ENCODE data around the gene VPS41.
"Not testable (repeated sequence)": the region's sequence is repeated elsewhere in the genome, so short reads cannot be mapped to it uniquely, and the experiment has no call there.

Gene VPS41

GRCh38 chr7:38905056-38905759 is 3.8 kb downstream of the VPS41 start:
- DNase-seq, result no peak

- DNase-seq, result no peak
Measured at GRCh38 chr7:38903057-38903456, 5.9 kb downstream of the VPS41 start.

GRCh38 chr7:38902449-38902848 is 6.5 kb downstream of the VPS41 start:
- no peak for DNase-seq

- no peak for DNase-seq
Measured at GRCh38 chr7:38893061-38893460, 15.9 kb downstream of the VPS41 start.

GRCh38 chr7:38890597-38890996 is 18.4 kb downstream of the VPS41 start:
- DNase-seq, result no peak

GRCh38 chr7:38889872-38890432 is 19.0 kb downstream of the VPS41 start:
- no peak for DNase-seq

DNA sequence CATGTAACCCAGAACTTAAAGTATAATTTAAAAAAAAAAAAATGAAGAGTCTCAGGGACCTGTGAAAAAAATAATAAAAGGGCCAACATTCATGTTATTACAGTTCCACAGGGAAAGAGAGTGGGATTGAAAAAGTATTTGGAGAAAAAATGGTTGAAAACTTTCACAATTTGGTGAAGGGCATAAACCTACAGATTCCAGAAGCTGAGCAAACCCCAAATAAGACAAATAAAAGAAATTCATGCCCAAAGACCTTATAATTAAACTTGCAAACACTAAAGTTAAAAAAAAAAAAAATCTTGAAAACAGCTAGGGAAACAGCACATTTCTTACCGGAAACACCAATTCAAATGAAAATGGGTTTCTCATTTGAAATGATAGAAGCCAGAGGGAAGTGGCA is 19.9 kb downstream of the VPS41 start:
- no peak for DNase-seq

DNA sequence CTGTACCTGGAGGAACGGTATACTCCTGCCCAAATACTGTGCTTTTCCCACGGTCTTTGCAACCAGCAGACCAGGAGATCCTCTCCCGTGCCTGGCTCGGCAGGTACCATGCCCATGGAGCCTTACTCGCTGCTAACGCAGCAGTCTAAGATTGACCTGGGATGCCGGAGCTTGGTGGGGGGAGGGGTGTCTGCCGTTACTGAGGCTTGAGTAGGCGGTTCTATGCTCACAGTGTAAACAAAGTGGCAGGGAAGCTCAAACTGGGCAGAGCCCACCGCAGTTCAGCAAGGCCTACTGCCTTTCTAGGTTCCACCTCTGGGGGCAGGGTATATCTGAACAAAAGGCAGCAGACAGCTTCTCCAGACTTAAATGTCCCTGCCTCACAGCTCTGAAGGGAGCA is 22.7 kb downstream of the VPS41 start:
- no peak for DNase-seq

GRCh38 chr7:38883706-38884105 is 25.3 kb downstream of the VPS41 start:
- DNase-seq, result no peak

DNA sequence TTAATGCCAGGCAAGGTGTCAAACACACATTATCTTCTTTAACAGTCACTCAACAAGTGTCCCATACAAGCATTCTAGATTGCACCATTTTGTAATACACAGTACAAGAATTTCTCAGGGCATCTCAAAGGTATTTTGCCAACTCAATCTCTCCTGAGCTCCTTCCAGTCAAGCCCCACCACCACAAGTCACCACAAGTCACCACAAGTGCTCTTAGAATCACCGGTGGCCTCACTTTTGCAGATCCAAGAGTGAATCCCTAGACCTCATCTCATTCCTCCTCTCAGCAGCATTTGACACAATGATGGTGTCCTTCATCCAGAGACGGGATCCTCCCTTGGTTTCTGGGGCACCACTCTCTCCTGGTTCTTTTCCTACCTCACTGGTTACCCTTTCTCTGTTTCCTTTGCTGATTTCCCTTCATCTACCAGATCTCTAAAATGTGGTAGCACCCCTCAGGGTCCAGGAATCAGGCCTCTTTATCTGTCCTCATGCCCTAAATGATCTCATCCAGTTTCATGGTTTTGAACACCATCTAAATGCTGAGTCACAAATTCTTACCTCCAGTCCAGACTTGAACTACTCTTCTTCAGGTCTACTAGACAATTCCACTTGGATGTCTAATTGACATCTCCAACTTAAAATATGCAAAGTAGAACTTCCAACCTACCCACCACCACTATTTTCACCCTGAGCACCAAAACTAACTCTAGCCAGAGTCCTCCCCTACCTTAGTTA is 26.9 kb downstream of the VPS41 start:
- no peak for DNase-seq

DNA sequence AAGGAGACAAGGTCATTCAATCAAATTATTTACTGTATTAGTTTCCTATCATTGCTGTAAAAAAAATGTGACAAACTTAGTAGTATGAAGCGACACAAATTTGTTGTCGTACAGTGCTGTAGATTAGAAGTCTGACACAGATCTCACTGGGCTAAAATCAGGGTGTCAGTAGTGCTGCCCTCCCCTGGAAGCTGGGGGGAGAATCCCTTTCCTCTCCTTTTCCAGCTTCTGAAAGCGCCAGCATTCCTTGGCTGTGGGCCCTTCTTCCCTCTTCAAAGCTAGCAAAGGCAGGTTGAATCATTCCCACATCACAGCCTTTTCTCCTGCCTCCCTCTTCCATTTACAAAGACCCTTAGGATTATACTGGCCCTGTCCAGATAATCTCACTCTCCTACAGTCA is 28.0 kb downstream of the VPS41 start:
- DNase-seq, result no peak

- no peak for DNase-seq
Measured at GRCh38 chr7:38880454-38880853, 28.5 kb downstream of the VPS41 start.

DNA sequence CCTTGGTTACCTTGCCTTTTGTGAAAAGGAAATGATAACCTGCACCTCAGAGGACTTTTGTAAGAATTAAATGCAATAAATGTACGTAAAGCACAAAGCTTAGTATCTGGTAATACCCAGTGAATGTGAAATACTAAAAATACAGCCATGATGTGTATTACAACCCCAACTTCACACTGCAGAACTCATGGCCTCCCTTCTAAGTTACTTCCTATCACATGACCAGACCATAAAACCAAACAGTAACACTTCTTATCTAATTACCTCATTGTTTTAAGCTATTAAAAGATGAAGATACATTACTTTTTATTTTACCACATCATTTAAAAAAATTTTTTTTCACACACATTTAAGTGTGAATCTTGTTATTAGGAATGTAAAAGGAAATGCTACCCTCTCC is 29.0 kb downstream of the VPS41 start:
- no peak for DNase-seq

GRCh38 chr7:38878694-38879457 is 30.1 kb downstream of the VPS41 start:
- no peak for DNase-seq

DNA sequence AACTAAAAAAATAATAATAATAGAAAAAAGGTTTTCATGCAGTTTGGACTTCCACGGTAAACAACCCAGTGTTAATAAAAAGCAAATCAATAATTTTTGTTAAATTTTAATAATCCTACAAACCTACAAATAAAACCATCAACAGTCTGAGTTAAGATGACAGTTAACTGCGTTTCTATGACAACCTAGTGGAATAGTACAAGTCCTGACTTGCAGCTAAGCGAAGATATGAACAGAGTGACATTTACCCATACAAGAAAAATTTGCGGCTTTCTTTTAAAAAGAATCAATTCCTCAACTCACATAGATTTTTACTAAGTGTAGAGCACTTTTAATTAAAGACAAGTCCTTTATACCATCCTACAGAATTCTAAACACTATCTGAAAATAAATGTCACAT is 35.6 kb downstream of the VPS41 start:
- DNase-seq, result no peak

- DNase-seq, result no peak
Measured at GRCh38 chr7:38872202-38872601, 36.8 kb downstream of the VPS41 start.

DNA sequence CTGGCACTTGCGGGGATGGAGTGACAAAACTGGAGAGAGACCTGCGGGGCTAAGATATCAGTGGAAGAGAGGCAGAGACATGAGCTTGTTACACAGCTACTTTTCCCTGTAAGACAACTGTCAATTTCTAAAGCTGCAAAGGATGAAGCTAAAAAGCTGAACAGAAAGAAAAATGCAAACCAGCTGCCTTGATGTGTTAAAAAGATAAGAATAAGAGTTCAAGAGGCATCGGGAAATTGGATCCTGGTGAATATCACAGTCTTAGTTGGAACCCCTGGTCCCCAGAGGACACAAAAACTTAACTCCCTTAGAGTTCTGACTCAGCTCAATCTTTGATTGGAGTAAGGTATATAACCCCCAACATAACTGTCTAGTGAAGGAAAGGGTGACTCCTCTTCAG is 38.8 kb downstream of the VPS41 start:
- DNase-seq, result no peak

DNA sequence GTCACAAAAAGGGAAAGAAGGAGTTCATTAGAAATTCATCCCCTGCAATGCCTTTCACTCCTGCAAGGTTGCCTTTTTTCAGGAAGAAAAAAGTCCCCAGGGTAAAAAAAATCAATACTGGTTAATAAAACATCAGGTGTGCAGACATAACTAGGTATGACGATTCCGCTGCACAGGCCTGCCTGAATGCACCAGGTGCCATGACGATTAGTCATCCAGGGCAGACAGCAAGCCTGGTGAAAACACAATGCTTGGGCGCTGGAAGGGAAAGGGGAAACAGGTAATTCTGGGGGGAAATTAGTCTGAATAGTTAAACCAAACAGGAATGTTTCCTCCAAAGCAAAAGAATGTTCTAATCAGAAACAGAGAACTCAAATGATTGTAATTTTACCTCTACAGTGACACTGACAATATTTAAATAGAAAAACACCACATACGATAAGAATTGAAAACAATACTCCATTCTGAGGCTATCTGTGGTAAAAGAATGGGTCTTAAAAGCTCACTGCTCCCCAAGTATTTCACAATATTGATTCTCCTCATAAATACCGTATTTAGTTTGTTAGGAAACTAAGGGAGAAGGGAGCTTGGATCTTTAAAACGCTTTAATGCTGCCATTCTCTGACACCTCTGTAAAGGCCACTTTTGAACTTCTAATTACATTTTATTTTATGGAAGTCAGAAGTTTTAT is 45.2 kb downstream of the VPS41 start:
- peak; percentile 72 for DNase-seq

GRCh38 chr7:38862666-38863065 is 46.3 kb downstream of the VPS41 start:
- DNase-seq, result no peak

DNA sequence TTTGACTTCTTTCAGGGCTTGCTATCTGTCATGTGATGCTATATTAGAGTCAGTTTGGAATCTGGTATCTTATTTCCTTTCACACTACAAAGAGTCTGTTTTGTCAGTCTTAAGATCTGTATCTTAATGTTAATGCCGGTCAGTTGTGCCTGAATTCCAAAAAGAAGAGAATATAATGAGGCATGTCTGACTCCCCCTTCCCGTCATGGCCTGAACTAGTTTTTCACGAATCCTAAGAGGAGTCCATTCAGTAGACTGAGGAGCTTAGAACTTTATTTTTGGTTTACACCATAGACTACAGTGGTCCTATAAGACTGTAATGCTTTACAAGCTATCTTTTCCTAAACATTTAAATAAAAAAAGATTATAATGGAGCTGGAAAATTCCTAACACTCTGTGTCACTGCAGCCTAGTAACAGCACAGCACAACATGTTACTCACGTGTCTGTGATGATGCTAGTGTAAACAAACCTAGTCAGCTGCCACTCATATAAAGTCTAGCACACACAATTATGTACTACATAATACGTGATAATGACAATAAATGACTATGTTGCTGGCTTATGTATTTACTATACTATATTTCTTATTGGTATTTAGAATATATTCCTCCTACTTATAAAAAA is 50.6 kb downstream of the VPS41 start:
- peak; percentile 17 for DNase-seq

DNA sequence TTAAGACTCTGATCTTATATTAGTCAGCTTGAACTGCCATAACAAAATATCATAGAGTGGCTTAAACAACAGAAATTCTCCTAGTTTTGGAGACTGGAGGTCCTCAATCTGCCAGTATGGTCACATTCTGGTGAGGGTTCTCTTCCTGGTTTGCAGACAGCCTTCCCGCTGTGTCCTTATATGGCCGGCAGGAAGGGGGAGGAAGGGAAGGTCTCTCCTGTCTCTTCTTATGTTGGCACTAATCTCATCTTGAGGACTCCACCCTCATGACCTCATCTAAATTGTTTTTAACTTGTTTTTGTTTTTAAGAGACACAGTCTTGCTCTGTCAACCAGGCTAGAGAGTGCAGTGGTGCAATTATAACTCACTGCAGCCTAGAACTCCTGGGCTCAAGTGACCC is 53.1 kb downstream of the VPS41 start:
- DNase-seq, result no peak

- no peak for DNase-seq
Measured at GRCh38 chr7:38855386-38855785, 53.6 kb downstream of the VPS41 start.

DNA sequence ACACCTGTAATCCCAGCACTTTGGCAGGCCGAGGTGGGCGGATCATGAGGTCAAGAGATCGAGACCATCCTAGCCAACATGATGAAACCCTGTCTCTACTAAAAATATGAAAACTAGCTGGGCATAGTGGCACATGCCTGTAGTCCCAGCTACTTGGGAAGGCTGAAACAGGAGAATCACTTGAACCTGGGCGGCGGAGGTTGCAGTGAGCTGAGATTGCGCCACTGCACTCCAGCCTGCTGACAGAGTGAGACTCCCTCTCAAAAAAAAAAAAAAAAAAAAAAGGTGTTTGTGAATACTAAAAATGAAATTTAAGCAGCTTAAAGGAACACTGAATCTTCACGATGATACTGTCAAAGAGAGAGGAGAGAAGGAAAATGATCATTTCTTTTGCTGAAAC is 54.0 kb downstream of the VPS41 start:
- DNase-seq, result not testable (repeated sequence)

Measured in NCI-H1105 (cell line).